ENCODE data around the gene CXorf49.
"Not testable (repeated sequence)": the region's sequence is repeated elsewhere in the genome, so short reads cannot be mapped to it uniquely, and the experiment has no call there.

The CXorf49 gene

GRCh38 chrX:71718185-71718584, at the start of gene CXorf49:
Gene CXorf49, minus strand, starts transcription at chrX:71718285. Its CDS starts 134 bp downstream, at chrX:71718151.
- DNase-seq (ENCODE audit: low read depth): not testable (repeated sequence)

GRCh38 chrX:71767134-71767533, 49.0 kb upstream of the CXorf49 start:
- DNase-seq (ENCODE audit: low read depth): not testable (repeated sequence)

- not testable (repeated sequence) for DNase-seq (ENCODE audit: low read depth)
Measured at GRCh38 chrX:71765613-71766012, 47.5 kb upstream of the CXorf49 start.

- not testable (repeated sequence) for DNase-seq (ENCODE audit: low read depth)
Measured at GRCh38 chrX:71764832-71765231, 46.7 kb upstream of the CXorf49 start.

- not testable (repeated sequence) for DNase-seq (ENCODE audit: low read depth)
Measured at GRCh38 chrX:71763049-71763448, 45.0 kb upstream of the CXorf49 start, which contains the start of gene CXorf49B. Gene CXorf49B, plus strand, starts transcription at chrX:71763349. Its CDS starts 75 bp downstream, at chrX:71763424.

GRCh38 chrX:71760688-71761281, 42.7 kb upstream of the CXorf49 start:
- DNase-seq (ENCODE audit: low read depth): not testable (repeated sequence)

- not testable (repeated sequence) for DNase-seq (ENCODE audit: low read depth)
Measured at GRCh38 chrX:71720289-71720886, 2.3 kb upstream of the CXorf49 start.

GRCh38 chrX:71719195-71719594, 1.1 kb upstream of the CXorf49 start:
- DNase-seq (ENCODE audit: low read depth): not testable (repeated sequence)

- not testable (repeated sequence) for DNase-seq (ENCODE audit: low read depth)
Measured at GRCh38 chrX:71716323-71716722, 1.8 kb downstream of the CXorf49 start.

GRCh38 chrX:71715551-71715950, 2.5 kb downstream of the CXorf49 start:
- DNase-seq (ENCODE audit: low read depth): not testable (repeated sequence)

GRCh38 chrX:71714064-71714463, 4.0 kb downstream of the CXorf49 start:
- not testable (repeated sequence) for DNase-seq (ENCODE audit: low read depth)

- DNase-seq (ENCODE audit: low read depth): not testable (repeated sequence)
Measured at GRCh38 chrX:71702853-71703252, 15.2 kb downstream of the CXorf49 start.

GRCh38 chrX:71699023-71699344, 19.1 kb downstream of the CXorf49 start:
- DNase-seq (ENCODE audit: low read depth): not testable (repeated sequence)

GRCh38 chrX:71698299-71699022, 19.6 kb downstream of the CXorf49 start:
- not testable (repeated sequence) for DNase-seq (ENCODE audit: low read depth)

- DNase-seq (ENCODE audit: low read depth): not testable (repeated sequence)
Measured at GRCh38 chrX:71697466-71698298, 20.4 kb downstream of the CXorf49 start.

GRCh38 chrX:71696641-71697465, 21.2 kb downstream of the CXorf49 start:
- DNase-seq (ENCODE audit: low read depth): not testable (repeated sequence)

- no peak for DNase-seq (ENCODE audit: low read depth)
Measured at GRCh38 chrX:71679575-71680207, 38.4 kb downstream of the CXorf49 start.

GRCh38 chrX:71677195-71677594, 40.9 kb downstream of the CXorf49 start:
- DNase-seq (ENCODE audit: low read depth): not testable (repeated sequence)

GRCh38 chrX:71676068-71676795, 41.9 kb downstream of the CXorf49 start:
- DNase-seq (ENCODE audit: low read depth): not testable (repeated sequence)

GRCh38 chrX:71675636-71676035, 42.4 kb downstream of the CXorf49 start:
- DNase-seq (ENCODE audit: low read depth): not testable (repeated sequence)

All from iris pigment epithelial cell (primary cell).